Neural cell (in vitro differentiated cells): ENCODE data around the gene CNTN4. TPM values are rescaled to one million over a fixed set of nuclear protein-coding genes. Genes with fewer than 3 reads are reported as not detected.

Source experiments
- H2AFZ ChIP-seq: fragments of 200-600, 300-800 bp; sonication (generic), shearing (Covaris generic); 2 replicates; pipeline ENCODE4 v1.6.0; 2014; ENCODE audit warnings: low read depth, mild to moderate bottlenecking, antibody characterized with exemption, low read length, moderate library complexity
- H3F3A ChIP-seq: fragments of 200-600 bp; shearing (Covaris generic); 2 replicates; pipeline ENCODE4 v1.6.1; 2016; ENCODE audit warnings: mild to moderate bottlenecking, moderate library complexity, mixed read lengths, antibody characterized with exemption, low read length; ENCODE audit not compliant: insufficient read depth, poor library complexity, severe bottlenecking
- H3K27ac ChIP-seq: fragments of 200-600, 300-800 bp; sonication (generic), shearing (Covaris generic); 2 replicates; pipeline ENCODE4 v1.5.1; 2014; ENCODE audit warnings: mild to moderate bottlenecking, low read length, moderate library complexity
- H3K27me3 ChIP-seq: fragments of 300-800, 200-600 bp; sonication (generic), shearing (Covaris generic); 2 replicates; pipeline ENCODE4 v1.6.0; 2014; ENCODE audit warnings: mild to moderate bottlenecking, low read depth, low read length, moderate library complexity; ENCODE audit not compliant: insufficient read depth
- H3K36me3 ChIP-seq: fragments of 300-800, 200-600 bp; sonication (generic), shearing (Covaris generic); 2 replicates; pipeline ENCODE4 v1.5.1; 2014; ENCODE audit warnings: mild to moderate bottlenecking, antibody characterized with exemption, low read length, moderate library complexity; ENCODE audit not compliant: insufficient read depth
- H3K4me2 ChIP-seq: fragments of 300-800, 200-600 bp; sonication (generic), shearing (Covaris generic); 2 replicates; pipeline ENCODE4 v1.6.0; 2014; ENCODE audit warnings: mild to moderate bottlenecking, low read length
- H3K4me3 ChIP-seq: fragments of 300-800, 200-600 bp; sonication (generic), shearing (Covaris generic); 2 replicates; pipeline ENCODE4 v1.5.1; 2014; ENCODE audit warnings: mild to moderate bottlenecking, low read length, moderate library complexity
- H3K79me2 ChIP-seq: fragments of 200-600 bp; shearing (Covaris generic); replicated peaks from 2 replicates; pipeline ENCODE4 v1.6.0; 2014; ENCODE audit warnings: mild to moderate bottlenecking, low read length, moderate library complexity; ENCODE audit not compliant: insufficient read depth
- H3K9ac ChIP-seq: fragments of 300-800, 200-600 bp; sonication (generic), shearing (Covaris generic); 2 replicates; pipeline ENCODE4 v1.6.1; 2016; ENCODE audit warnings: mild to moderate bottlenecking, low read length, mixed read lengths
- H3K9me2 ChIP-seq: fragments of 200-600 bp; shearing (Covaris generic); 2 replicates; pipeline ENCODE4 v1.6.1; 2016; ENCODE audit warnings: mild to moderate bottlenecking, low read length, mixed read lengths; ENCODE audit not compliant: insufficient read depth
- H3K9me3 ChIP-seq: fragments of 200-600, 300-800 bp; sonication (generic), shearing (Covaris generic); 2 replicates; pipeline ENCODE4 v1.6.1; 2016; ENCODE audit warnings: mild to moderate bottlenecking, mixed run types, low read length, moderate library complexity, mixed read lengths
- H4K20me1 ChIP-seq: fragments of 200-600 bp; shearing (Covaris generic); 2 replicates; pipeline ENCODE4 v1.6.1; 2016; ENCODE audit warnings: mild to moderate bottlenecking, mixed run types; ENCODE audit not compliant: insufficient read depth
- EP300 ChIP-seq: fragments of 450-650 bp; conservative IDR thresholded peaks from 2 replicates; pipeline ENCODE4 v1.6.1; 2014; ENCODE audit warnings: antibody characterized with exemption, mild to moderate bottlenecking, moderate library complexity; ENCODE audit not compliant: poor library complexity, severe bottlenecking
- EZH2 ChIP-seq: fragments of 200-600, 300-800 bp; shearing (Covaris generic), sonication (generic); IDR thresholded peaks from 2 replicates; pipeline ENCODE4 v1.6.1; 2014; ENCODE audit warnings: antibody characterized with exemption, low read length, borderline replicate concordance, mild to moderate bottlenecking; ENCODE audit not compliant: insufficient read depth, poor library complexity, severe bottlenecking
- MXI1 ChIP-seq: fragments of 450-650 bp; conservative IDR thresholded peaks from 2 replicates; pipeline ENCODE4 v1.6.1; 2014; ENCODE audit warnings: antibody characterized with exemption, mild to moderate bottlenecking; ENCODE audit not compliant: poor library complexity, severe bottlenecking
- POLR2AphosphoS5 ChIP-seq: IDR thresholded peaks from 2 replicates; pipeline ENCODE4 v1.6.1; 2012
- RAD21 ChIP-seq: fragments of 450-650 bp; conservative IDR thresholded peaks from 2 replicates; pipeline ENCODE4 v1.6.1; 2014; ENCODE audit warnings: antibody characterized with exemption, mild to moderate bottlenecking, moderate library complexity
- SMC3 ChIP-seq: fragments of 450-650 bp; conservative IDR thresholded peaks from 2 replicates; pipeline ENCODE4 v1.6.1; 2014; ENCODE audit warnings: antibody characterized with exemption, mild to moderate bottlenecking, moderate library complexity; ENCODE audit not compliant: poor library complexity
- TAF1 ChIP-seq: IDR thresholded peaks from 2 replicates; pipeline ENCODE4 v1.6.1; 2012; ENCODE audit warnings: low read depth
- polyA plus RNA-seq: library from polyadenylated mRNA; depleted of rRNA; stranded (reverse); fragments of >200 nt; gene quantifications from 2 replicates; pipeline ENCODE4 v1.2.3, GENCODE V29; 2014
- TF ChIP-seq, protein P1 (sequence below): fragments of 450-650 bp; IDR thresholded peaks from 2 replicates; pipeline ENCODE4 v1.5.1; 2014; ENCODE audit warnings: antibody characterized with exemption, mild to moderate bottlenecking, moderate library complexity; ENCODE audit not compliant: poor library complexity, severe bottlenecking
- TF ChIP-seq, protein P2 (sequence below): IDR thresholded peaks from 2 replicates; pipeline ENCODE4 v1.6.1; 2012; ENCODE audit warnings: borderline replicate concordance

CNTN4 gene
- polyA plus RNA-seq, 1 donor from 2014 or later: 10.6 TPM

- Histone ChIP-seq H3K4me2 (no peak overlapping the region), H3K79me2 (no peaks in the 10 kb centered on the region)
These were observed 324.5 kb downstream of the CNTN4 start for GRCh38 chr3:2423143-2423542.

GRCh38 chr3:2441558-2441957 lies 342.9 kb downstream of the CNTN4 start:
- TF ChIP-seq TAF1 (no peak), EZH2 (no peak), SMC3 (no peak), RAD21 (no peak)
- TF ChIP-seq, protein P1, sequence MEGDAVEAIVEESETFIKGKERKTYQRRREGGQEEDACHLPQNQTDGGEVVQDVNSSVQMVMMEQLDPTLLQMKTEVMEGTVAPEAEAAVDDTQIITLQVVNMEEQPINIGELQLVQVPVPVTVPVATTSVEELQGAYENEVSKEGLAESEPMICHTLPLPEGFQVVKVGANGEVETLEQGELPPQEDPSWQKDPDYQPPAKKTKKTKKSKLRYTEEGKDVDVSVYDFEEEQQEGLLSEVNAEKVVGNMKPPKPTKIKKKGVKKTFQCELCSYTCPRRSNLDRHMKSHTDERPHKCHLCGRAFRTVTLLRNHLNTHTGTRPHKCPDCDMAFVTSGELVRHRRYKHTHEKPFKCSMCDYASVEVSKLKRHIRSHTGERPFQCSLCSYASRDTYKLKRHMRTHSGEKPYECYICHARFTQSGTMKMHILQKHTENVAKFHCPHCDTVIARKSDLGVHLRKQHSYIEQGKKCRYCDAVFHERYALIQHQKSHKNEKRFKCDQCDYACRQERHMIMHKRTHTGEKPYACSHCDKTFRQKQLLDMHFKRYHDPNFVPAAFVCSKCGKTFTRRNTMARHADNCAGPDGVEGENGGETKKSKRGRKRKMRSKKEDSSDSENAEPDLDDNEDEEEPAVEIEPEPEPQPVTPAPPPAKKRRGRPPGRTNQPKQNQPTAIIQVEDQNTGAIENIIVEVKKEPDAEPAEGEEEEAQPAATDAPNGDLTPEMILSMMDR: no peak
- Histone ChIP-seq H3K79me2 (no peaks in the 10 kb centered on the region), H3K27ac (no peak overlapping the region), H3K4me3 (no peak overlapping the region), H3K9me2 (no peaks in the 10 kb centered on the region), H3K27me3 (no peaks in the 10 kb centered on the region), H3F3A (no peaks in the 10 kb centered on the region), H3K9me3 (no peaks in the 10 kb centered on the region), H3K36me3 (no peaks in the 10 kb centered on the region), H3K9ac (no peak overlapping the region), H3K4me2 (no peak overlapping the region), H4K20me1 (no peaks in the 10 kb centered on the region), H2AFZ (no peak overlapping the region)

More at GRCh38 chr3:2423143-2423542, 324.5 kb downstream of the CNTN4 start:
- Histone ChIP-seq H3K9me3 (no peaks in the 10 kb centered on the region), H3K9ac (no peak overlapping the region), H3K36me3 (no peaks in the 10 kb centered on the region), H3K27me3 (no peaks in the 10 kb centered on the region), H3K27ac (no peak overlapping the region), H3K9me2 (no peaks in the 10 kb centered on the region), H3F3A (no peaks in the 10 kb centered on the region), H3K4me3 (no peak overlapping the region), H2AFZ (no peak overlapping the region), H4K20me1 (no peaks in the 10 kb centered on the region)
- TF ChIP-seq EP300 (no peak), RAD21 (no peak), SMC3 (no peak)
- TF ChIP-seq, protein P1: no peak

DNA sequence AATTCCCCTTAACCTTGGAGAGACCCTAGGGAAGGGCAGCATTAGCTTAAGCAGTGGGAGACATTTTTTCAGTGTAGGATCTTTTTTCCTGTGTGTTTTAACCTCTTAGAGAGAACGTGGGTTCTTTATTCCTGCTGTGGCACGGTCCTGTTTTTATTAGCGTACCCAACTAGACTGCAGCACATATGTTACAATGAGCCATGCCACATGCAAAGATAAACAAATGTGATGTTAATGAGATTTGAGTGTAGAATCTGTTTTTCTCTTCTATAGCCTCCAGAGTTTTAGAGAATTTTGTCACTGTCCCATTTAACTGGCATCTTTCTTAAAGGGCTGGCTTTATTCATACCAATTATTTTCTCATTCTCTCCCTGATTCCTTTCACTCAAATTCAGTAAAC lies 347.5 kb downstream of the CNTN4 start:
- no peaks in the 10 kb centered on the region for H3F3A ChIP-seq
- H3K4me2 ChIP-seq: no peak overlapping the region
- H3K27me3 ChIP-seq: no peaks in the 10 kb centered on the region
- H2AFZ ChIP-seq: no peak overlapping the region
- no peaks in the 10 kb centered on the region for H3K9me3 ChIP-seq
- H3K27ac ChIP-seq: peak overlapping the region; percentile 32
- TF ChIP-seq MXI1 (no peak), SMC3 (no peak), RAD21 (no peak), EP300 (no peak), EZH2 (no peak), TAF1 (no peak), POLR2AphosphoS5 (no peak)
- TF ChIP-seq, protein P1: no peak
- TF ChIP-seq, protein P2, sequence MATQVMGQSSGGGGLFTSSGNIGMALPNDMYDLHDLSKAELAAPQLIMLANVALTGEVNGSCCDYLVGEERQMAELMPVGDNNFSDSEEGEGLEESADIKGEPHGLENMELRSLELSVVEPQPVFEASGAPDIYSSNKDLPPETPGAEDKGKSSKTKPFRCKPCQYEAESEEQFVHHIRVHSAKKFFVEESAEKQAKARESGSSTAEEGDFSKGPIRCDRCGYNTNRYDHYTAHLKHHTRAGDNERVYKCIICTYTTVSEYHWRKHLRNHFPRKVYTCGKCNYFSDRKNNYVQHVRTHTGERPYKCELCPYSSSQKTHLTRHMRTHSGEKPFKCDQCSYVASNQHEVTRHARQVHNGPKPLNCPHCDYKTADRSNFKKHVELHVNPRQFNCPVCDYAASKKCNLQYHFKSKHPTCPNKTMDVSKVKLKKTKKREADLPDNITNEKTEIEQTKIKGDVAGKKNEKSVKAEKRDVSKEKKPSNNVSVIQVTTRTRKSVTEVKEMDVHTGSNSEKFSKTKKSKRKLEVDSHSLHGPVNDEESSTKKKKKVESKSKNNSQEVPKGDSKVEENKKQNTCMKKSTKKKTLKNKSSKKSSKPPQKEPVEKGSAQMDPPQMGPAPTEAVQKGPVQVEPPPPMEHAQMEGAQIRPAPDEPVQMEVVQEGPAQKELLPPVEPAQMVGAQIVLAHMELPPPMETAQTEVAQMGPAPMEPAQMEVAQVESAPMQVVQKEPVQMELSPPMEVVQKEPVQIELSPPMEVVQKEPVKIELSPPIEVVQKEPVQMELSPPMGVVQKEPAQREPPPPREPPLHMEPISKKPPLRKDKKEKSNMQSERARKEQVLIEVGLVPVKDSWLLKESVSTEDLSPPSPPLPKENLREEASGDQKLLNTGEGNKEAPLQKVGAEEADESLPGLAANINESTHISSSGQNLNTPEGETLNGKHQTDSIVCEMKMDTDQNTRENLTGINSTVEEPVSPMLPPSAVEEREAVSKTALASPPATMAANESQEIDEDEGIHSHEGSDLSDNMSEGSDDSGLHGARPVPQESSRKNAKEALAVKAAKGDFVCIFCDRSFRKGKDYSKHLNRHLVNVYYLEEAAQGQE: no peak
- peak overlapping the region; percentile 15 for H3K4me3 ChIP-seq
- no peaks in the 10 kb centered on the region for H3K79me2 ChIP-seq
- H3K9ac ChIP-seq: no peak overlapping the region
- H3K36me3 ChIP-seq: no peaks in the 10 kb centered on the region
- no peaks in the 10 kb centered on the region for H4K20me1 ChIP-seq
- H3K9me2 ChIP-seq: no peaks in the 10 kb centered on the region
